ENCODE measurements around the gene OTUB2. TPM values are rescaled to one million over a fixed set of nuclear protein-coding genes. Genes with fewer than 3 reads are reported as not detected.

The OTUB2 gene
- total and polyA plus RNA-seq, 8 donors: 0.30 to 1.3 (median 0.66) TPM

GRCh38 chr14:94027566-94028449 lies 1.7 kb downstream of the OTUB2 start:
- peak in 1 of 6 donors; percentile 67 for DNase-seq
- Histone ChIP-seq H3K4me1 (peaks cover 0 to 4% (median 0%) of the 10 kb centered on the region in 3 donors), H3K27ac (no peak overlapping the region), H3K36me3 (no peaks in the 10 kb centered on the region), H3K4me3 (no peak overlapping the region), H3K9me3 (no peaks in the 10 kb centered on the region), H3K27me3 (no peaks in the 10 kb centered on the region)
- TF ChIP-seq CTCF (IDR thresholded peaks at IDR 0.05): no peak
- intact Hi-C loops (cut with DNase I): no loop called here
- no peak for FAIRE-seq
- ATAC-seq: no peak
- 82 to 87% methylated on average over 14 of the region's 14 CpGs for WGBS, 2 donors

- Histone ChIP-seq H3K27me3 (no peaks in the 10 kb centered on the region), H3K4me3 (no peak overlapping the region), H3K36me3 (no peaks in the 10 kb centered on the region), H3K9me3 (no peaks in the 10 kb centered on the region), H3K4me1 (peaks cover 0 to 4% (median 0%) of the 10 kb centered on the region in 3 donors), H3K27ac (no peak overlapping the region)
- no peak for TF ChIP-seq CTCF (IDR thresholded peaks at IDR 0.05)
- WGBS, 2 donors: 73 to 86% methylated on average over 4 of the region's 4 CpGs
- intact Hi-C loops (cut with DNase I): no loop called here
- FAIRE-seq (no peak), ATAC-seq (no peak), DNase-seq (no peak)
Observed at GRCh38 chr14:94028450-94028826, 2.3 kb downstream of the OTUB2 start.

GRCh38 chr14:94029265-94029664 lies 3.1 kb downstream of the OTUB2 start:
- Histone ChIP-seq H3K9me3 (no peaks in the 10 kb centered on the region), H3K27me3 (no peaks in the 10 kb centered on the region), H3K4me3 (no peak overlapping the region), H3K4me1 (peaks cover 0 to 4% (median 0%) of the 10 kb centered on the region in 3 donors), H3K27ac (no peak overlapping the region), H3K36me3 (no peaks in the 10 kb centered on the region)
- ATAC-seq (no peak), DNase-seq (no peak), FAIRE-seq (no peak)
- WGBS, 2 donors: 78 to 83% methylated on average over 4 of the region's 4 CpGs
- intact Hi-C loops (cut with DNase I): no loop called here
- TF ChIP-seq CTCF (IDR thresholded peaks at IDR 0.05): no peak

GRCh38 chr14:94029671-94030203 lies 3.6 kb downstream of the OTUB2 start:
- H3K9me3 ChIP-seq: no peaks in the 10 kb centered on the region
- no peak overlapping the region for H3K4me3 ChIP-seq
- 89 to 94% methylated on average over 7 of the region's 7 CpGs for WGBS, 2 donors
- intact Hi-C loops (cut with DNase I): no loop called here
- peaks cover 0 to 4% (median 0%) of the 10 kb centered on the region in 3 donors for H3K4me1 ChIP-seq
- DNase-seq (no peak), ATAC-seq (no peak), FAIRE-seq (no peak)
- no peaks in the 10 kb centered on the region for H3K36me3 ChIP-seq
- H3K27me3 ChIP-seq: no peaks in the 10 kb centered on the region
- no peak overlapping the region for H3K27ac ChIP-seq
- TF ChIP-seq CTCF (IDR thresholded peaks at IDR 0.05): no peak

GRCh38 chr14:94030571-94030970 lies 4.4 kb downstream of the OTUB2 start:
- FAIRE-seq (no peak), ATAC-seq (no peak), DNase-seq (no peak)
- intact Hi-C loops (cut with DNase I): no loop called here
- no peaks in the 10 kb centered on the region for H3K9me3 ChIP-seq
- H3K27ac ChIP-seq: no peak overlapping the region
- no peak overlapping the region for H3K4me3 ChIP-seq
- no peak for TF ChIP-seq CTCF (IDR thresholded peaks at IDR 0.05)
- no peaks in the 10 kb centered on the region for H3K27me3 ChIP-seq
- H3K36me3 ChIP-seq: no peaks in the 10 kb centered on the region
- WGBS, 2 donors: 87 to 91% methylated on average over 14 of the region's 14 CpGs
- H3K4me1 ChIP-seq: peaks cover 0 to 4% (median 0%) of the 10 kb centered on the region in 3 donors

Measured in pancreas (tissue), 10 donors.